HG03159 (cell line): ENCODE data around the gene ROBO1.

ENCODE experiments used
- ATAC-seq: cut with Tn5 transposase; IDR thresholded peaks from one replicate; pipeline ENCODE4 v1.9.1; 2021; ENCODE audit warnings: mild to moderate bottlenecking, moderate library complexity; ENCODE audit not compliant: unreplicated experiment

ROBO1 gene

GRCh38 chr3:79478620-79479019 is 289.2 kb downstream of the ROBO1 start:
- ATAC-seq: no peak

- no peak for ATAC-seq
Observed at GRCh38 chr3:79477242-79477641, 290.6 kb downstream of the ROBO1 start.

GRCh38 chr3:79473993-79474392 is 293.8 kb downstream of the ROBO1 start:
- ATAC-seq: no peak

- ATAC-seq: no peak
Observed at GRCh38 chr3:79467721-79468120, 300.1 kb downstream of the ROBO1 start.

- no peak for ATAC-seq
Observed at GRCh38 chr3:79461129-79461792, 306.5 kb downstream of the ROBO1 start.

GRCh38 chr3:79453600-79453999 is 314.2 kb downstream of the ROBO1 start:
- no peak for ATAC-seq

- ATAC-seq: no peak
Observed at GRCh38 chr3:79436387-79436786, 331.4 kb downstream of the ROBO1 start.

GRCh38 chr3:79427081-79427480 is 340.7 kb downstream of the ROBO1 start:
- ATAC-seq: no peak

- ATAC-seq: no peak
Observed at GRCh38 chr3:79424811-79425210, 343.0 kb downstream of the ROBO1 start.

GRCh38 chr3:79423417-79423816 is 344.4 kb downstream of the ROBO1 start:
- ATAC-seq: no peak

- no peak for ATAC-seq
Observed at GRCh38 chr3:79421273-79421672, 346.5 kb downstream of the ROBO1 start.

- ATAC-seq: no peak
Observed at GRCh38 chr3:79418855-79419621, 348.8 kb downstream of the ROBO1 start.

- no peak for ATAC-seq
Observed at GRCh38 chr3:79415356-79415755, 352.4 kb downstream of the ROBO1 start.

GRCh38 chr3:79414806-79415205 is 353.0 kb downstream of the ROBO1 start:
- no peak for ATAC-seq

GRCh38 chr3:79414035-79414434 is 353.8 kb downstream of the ROBO1 start:
- no peak for ATAC-seq

GRCh38 chr3:79412537-79412936 is 355.3 kb downstream of the ROBO1 start:
- no peak for ATAC-seq

- no peak for ATAC-seq
Observed at GRCh38 chr3:79410617-79411016, 357.2 kb downstream of the ROBO1 start.

GRCh38 chr3:79410136-79410535 is 357.7 kb downstream of the ROBO1 start:
- ATAC-seq: no peak

GRCh38 chr3:79406175-79406574 is 361.6 kb downstream of the ROBO1 start:
- no peak for ATAC-seq

- no peak for ATAC-seq
Observed at GRCh38 chr3:79405183-79405582, 362.6 kb downstream of the ROBO1 start.

GRCh38 chr3:79396595-79396994 is 371.2 kb downstream of the ROBO1 start:
- ATAC-seq: no peak

- no peak for ATAC-seq
Observed at GRCh38 chr3:79392479-79392878, 375.3 kb downstream of the ROBO1 start.

GRCh38 chr3:79390352-79390751 is 377.4 kb downstream of the ROBO1 start:
- no peak for ATAC-seq
